HepG2 (cell line): ENCODE data around the gene UQCR10.

Experiments
- CEBPG ChIP-seq: IDR thresholded peaks from 2 replicates; pipeline ENCODE4 v1.6.1; 2016
- HIVEP1 ChIP-seq: sonication (generic); formaldehyde crosslinking; IDR thresholded peaks from 2 replicates; pipeline ENCODE4 v1.4.0; 2020; ENCODE audit warnings: mild to moderate bottlenecking, missing genetic modification reagents
- JUN ChIP-seq: sonication (generic); formaldehyde crosslinking; IDR thresholded peaks from 2 replicates; pipeline ENCODE4 v1.4.0; 2020; ENCODE audit warnings: mild to moderate bottlenecking, missing genetic modification reagents
- ZNF263 ChIP-seq: sonication (generic); formaldehyde crosslinking; IDR thresholded peaks from 2 replicates; pipeline ENCODE4 v1.4.0; 2020; ENCODE audit warnings: missing genetic modification reagents
- TF ChIP-seq, protein P1 (sequence below): sonication (generic); formaldehyde crosslinking; IDR thresholded peaks from 2 replicates; pipeline ENCODE4 v1.5.0; 2020; ENCODE audit warnings: mild to moderate bottlenecking, missing genetic modification reagents, moderate library complexity

GRCh38 chr22:29766632-29767170 lies 468 bp upstream of the UQCR10 start, which contains the start of gene ZMAT5:
- no peak for TF ChIP-seq JUN (CRISPR knock-in tag)
- TF ChIP-seq, protein P1, sequence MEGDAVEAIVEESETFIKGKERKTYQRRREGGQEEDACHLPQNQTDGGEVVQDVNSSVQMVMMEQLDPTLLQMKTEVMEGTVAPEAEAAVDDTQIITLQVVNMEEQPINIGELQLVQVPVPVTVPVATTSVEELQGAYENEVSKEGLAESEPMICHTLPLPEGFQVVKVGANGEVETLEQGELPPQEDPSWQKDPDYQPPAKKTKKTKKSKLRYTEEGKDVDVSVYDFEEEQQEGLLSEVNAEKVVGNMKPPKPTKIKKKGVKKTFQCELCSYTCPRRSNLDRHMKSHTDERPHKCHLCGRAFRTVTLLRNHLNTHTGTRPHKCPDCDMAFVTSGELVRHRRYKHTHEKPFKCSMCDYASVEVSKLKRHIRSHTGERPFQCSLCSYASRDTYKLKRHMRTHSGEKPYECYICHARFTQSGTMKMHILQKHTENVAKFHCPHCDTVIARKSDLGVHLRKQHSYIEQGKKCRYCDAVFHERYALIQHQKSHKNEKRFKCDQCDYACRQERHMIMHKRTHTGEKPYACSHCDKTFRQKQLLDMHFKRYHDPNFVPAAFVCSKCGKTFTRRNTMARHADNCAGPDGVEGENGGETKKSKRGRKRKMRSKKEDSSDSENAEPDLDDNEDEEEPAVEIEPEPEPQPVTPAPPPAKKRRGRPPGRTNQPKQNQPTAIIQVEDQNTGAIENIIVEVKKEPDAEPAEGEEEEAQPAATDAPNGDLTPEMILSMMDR (CRISPR knock-in tag), result no peak
- TF ChIP-seq HIVEP1 (CRISPR knock-in tag), result peak; percentile 76; the same call in 1 of the 2 replicates
- no peak for TF ChIP-seq ZNF263 (CRISPR knock-in tag)
- TF ChIP-seq CEBPG (CRISPR knock-in tag), result no peak; the same call in 1 of the 2 replicates
